ENCODE measurements around the gene RUFY3.
A peak's percentile ranks its signal among the peaks of the same experiment; 100 is the strongest.
"Not testable (repeated sequence)": the region's sequence is repeated elsewhere in the genome, so short reads cannot be mapped to it uniquely, and the experiment has no call there.

The RUFY3 gene

DNA sequence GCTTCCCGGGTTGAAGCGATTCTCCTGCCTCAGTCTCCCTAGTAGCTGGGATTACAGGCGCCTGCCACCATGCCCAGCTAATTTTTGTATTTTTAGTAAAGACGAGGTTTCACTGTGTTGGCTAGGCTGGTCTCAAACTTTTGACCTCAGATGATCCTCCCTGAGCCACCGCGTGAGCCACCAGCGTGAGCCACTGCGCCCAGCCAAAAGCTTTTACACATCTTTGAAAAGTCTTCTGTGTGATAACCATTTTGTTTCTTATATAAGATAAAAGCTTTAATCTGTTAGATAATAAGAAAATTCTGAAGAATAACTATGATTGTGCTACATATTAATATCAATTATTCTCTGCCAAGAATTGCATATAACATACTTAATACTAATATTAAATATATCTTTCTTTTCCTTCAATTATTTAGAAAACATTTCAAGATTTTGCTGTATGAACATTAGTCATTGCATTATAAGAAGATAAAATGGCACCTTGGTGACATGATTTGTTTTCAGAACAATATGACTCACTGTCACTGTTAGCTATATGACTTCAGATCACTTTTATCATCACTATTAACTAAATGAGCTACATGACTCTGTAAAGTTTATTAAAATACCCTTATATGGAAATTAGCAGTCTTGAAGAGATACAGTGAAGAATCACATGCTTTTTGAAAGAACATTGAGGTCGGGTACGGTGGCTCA, 33.4 kb downstream of the RUFY3 start:
- no peak for TF ChIP-seq CTCF (IDR thresholded peaks at IDR 0.05; ENCODE audit: extremely low read depth, missing control alignments)
- peak; percentile 25 for DNase-seq (ENCODE audit: low spot score)

- DNase-seq (ENCODE audit: low spot score), result no peak
- TF ChIP-seq CTCF (IDR thresholded peaks at IDR 0.05; ENCODE audit: extremely low read depth, missing control alignments), result no peak
Observed at GRCh38 chr4:70759126-70759525, 37.4 kb downstream of the RUFY3 start.

DNA sequence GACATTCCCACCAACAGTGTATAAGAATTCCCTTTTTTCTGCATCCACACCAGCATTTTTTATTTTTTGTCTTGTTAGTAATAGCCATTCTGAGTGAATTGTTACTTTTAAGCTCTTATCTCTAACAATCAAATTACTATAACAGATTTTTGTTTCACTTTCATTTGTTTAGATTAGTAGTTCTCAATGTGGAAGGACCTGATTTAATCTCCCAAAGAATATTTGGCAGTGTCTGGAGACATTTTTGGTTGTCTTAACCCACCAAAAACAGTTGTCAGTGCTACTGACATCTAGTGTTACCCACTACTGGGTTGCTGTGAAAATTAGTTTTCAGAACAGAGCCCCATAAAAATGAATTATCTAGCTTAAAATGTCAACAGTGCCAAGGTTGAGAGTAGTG, 37.9 kb downstream of the RUFY3 start:
- DNase-seq (ENCODE audit: low spot score), result no peak

DNA sequence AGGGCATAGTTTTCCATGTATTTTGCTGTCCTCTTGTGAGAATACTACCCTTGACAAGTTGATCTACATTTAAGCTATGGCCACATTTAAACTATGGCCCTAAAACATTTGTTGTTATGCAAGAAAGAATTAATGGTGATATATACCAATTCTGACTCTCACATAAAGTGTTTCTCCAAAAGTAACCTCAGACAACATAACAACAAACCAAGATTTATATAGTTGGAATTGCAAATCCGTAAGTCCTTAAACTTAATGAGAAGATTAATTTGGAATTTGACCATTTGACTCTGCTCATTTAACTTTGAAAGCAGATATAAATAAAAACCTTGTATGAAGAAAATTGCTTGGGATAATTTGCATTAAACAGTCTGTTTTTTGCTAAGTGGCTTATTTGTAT, 38.9 kb downstream of the RUFY3 start:
- DNase-seq (ENCODE audit: low spot score), result no peak
- TF ChIP-seq CTCF (IDR thresholded peaks at IDR 0.05; ENCODE audit: extremely low read depth, missing control alignments), result no peak

More for the DNA sequence above, 37.9 kb downstream of the RUFY3 start:
- no peak for TF ChIP-seq CTCF (IDR thresholded peaks at IDR 0.05; ENCODE audit: extremely low read depth, missing control alignments)

DNA sequence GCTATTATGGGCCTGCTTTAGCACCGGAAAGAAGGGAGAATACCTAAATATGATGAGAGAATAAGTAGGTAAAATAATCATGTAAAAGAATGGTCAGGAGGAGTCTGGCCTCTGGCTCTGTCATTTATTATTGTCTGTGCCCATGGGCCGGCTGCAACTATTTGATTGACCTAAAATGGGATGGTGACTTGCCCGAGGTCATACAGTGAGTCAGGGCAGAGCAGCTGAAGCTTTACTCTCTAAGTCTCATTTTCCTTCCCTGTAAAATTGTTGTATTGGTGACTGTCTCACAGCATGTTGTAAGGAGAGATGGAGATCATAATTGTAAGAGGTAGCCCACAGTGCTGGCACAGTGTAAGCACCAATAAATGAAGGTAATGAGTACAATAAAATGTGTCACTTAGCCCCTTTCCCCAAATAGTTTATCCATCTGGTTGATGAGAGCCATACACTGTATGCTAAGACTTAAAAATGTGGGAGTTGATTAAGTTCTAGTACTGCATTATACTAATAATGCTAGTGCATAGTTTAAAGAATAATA, 39.6 kb downstream of the RUFY3 start:
- TF ChIP-seq CTCF (IDR thresholded peaks at IDR 0.05; ENCODE audit: extremely low read depth, missing control alignments), result no peak

GRCh38 chr4:70765368-70765767, 43.6 kb downstream of the RUFY3 start:
- DNase-seq (ENCODE audit: low spot score), result no peak
- no peak for TF ChIP-seq CTCF (IDR thresholded peaks at IDR 0.05; ENCODE audit: extremely low read depth, missing control alignments)

More for the DNA sequence above, 39.6 kb downstream of the RUFY3 start:
- no peak for DNase-seq (ENCODE audit: low spot score)

DNA sequence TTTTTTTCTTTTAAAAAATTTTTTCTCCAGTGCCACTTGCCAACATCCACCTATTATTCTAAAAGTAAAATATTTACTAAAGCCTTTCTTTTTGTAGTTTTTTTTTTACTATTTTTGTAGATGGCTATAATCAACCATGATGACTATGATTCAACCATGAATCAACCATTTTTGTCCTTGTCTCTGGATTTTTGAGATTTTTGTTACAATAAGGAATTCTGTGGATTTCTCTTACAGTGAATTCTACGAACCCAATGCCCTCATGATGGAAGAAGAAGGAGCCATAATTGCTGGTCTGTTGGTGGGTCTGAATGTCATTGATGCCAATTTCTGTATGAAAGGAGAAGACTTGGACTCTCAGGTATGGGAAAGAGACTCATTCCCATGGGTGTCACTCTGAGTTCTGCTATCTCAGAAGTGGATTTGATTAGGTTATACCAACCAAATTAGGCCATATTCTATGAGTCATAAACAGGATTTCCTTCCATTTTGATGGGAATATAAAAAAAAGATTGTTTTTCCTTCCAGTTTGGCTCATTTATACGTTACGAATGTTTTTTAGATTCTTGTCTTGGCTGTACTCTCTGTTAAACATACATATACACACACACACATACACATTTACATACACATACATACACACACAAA, 46.7 kb downstream of the RUFY3 start:
- DNase-seq (ENCODE audit: low spot score), result no peak
- TF ChIP-seq CTCF (IDR thresholded peaks at IDR 0.05; ENCODE audit: extremely low read depth, missing control alignments), result no peak

DNA sequence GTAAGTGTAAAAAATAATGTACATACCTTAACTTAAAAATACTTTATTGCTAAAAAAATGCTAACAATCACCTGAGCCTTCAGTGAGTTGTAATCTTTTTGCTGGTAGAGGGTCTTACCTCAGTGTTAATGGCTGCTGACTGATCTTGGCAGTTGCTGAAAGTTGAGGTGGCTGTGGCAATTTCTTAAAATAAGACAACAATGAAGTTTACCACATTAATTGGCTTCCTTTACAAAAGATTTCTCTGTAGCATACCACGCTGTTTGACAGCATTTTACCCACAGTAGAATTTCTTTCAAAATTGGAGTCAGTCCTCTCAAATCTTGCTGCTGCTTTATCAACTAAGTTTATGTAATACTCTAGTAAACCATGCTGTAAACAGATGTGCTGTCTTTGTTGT, 47.6 kb downstream of the RUFY3 start:
- not testable (repeated sequence) for DNase-seq (ENCODE audit: low spot score)
